PFSK-1 (cell line): Measurements from ENCODE around the gene LRRC2.

Experiments
- FOXP2 ChIP-seq: optimal IDR thresholded peaks from 2 replicates; pipeline ENCODE3; 2011; ENCODE audit warnings: borderline replicate concordance, control low read depth, inconsistent platforms; ENCODE audit not compliant: insufficient read depth; ENCODE audit errors: extremely low read length, extremely low read depth
- POLR2AphosphoS5 ChIP-seq: IDR thresholded peaks from 2 replicates; pipeline ENCODE4 v1.6.1; 2012; ENCODE audit warnings: low read depth, mild to moderate bottlenecking, control low read depth, low read length, moderate library complexity
- REST ChIP-seq, 2 experiments: IDR thresholded peaks; 2 replicates each; pipeline versions ENCODE4 v1.6.1 to v1.8.0; 2011 to 2012; ENCODE audit warnings: low read depth in 2 of 2, low read length in 2 of 2, control low read depth in 1 of 2, inconsistent platforms in 1 of 2, mild to moderate bottlenecking in 1 of 2, moderate library complexity in 1 of 2; ENCODE audit not compliant: insufficient read depth in 1 of 2
- SIN3A ChIP-seq: IDR thresholded peaks from 2 replicates; pipeline ENCODE4 v1.6.1; 2012; ENCODE audit warnings: mild to moderate bottlenecking, low read length, moderate library complexity, borderline replicate concordance; ENCODE audit not compliant: insufficient read depth
- TAF1 ChIP-seq: IDR thresholded peaks from 2 replicates; pipeline ENCODE4 v1.6.1; 2012; ENCODE audit warnings: low read length, control low read depth, borderline replicate concordance; ENCODE audit not compliant: insufficient read depth

LRRC2 gene

GRCh38 chr3:46559091-46559704 lies 6.9 kb downstream of the LRRC2 start:
- TF ChIP-seq SIN3A (no peak), FOXP2 (no peak), REST (IDR thresholded peaks at IDR 0.05; ENCODE audit: insufficient read depth in 1 of 2, low read depth in 2 of 2, low read length in 2 of 2) (no peak)

- no peak for TF ChIP-seq TAF1
Observed at GRCh38 chr3:46558184-46559043, 7.7 kb downstream of the LRRC2 start.

- TF ChIP-seq POLR2AphosphoS5, result no peak
- no peak for TF ChIP-seq FOXP2
- TF ChIP-seq REST (IDR thresholded peaks at IDR 0.05; ENCODE audit: insufficient read depth in 1 of 2, low read depth in 2 of 2, low read length in 2 of 2), result no peak
- TF ChIP-seq SIN3A, result no peak
- TF ChIP-seq TAF1, result no peak
Observed at GRCh38 chr3:46557814-46558183, 8.3 kb downstream of the LRRC2 start.

- TF ChIP-seq TAF1, result no peak
- no peak for TF ChIP-seq FOXP2
- TF ChIP-seq POLR2AphosphoS5, result no peak
- TF ChIP-seq SIN3A, result no peak
Observed at GRCh38 chr3:46553154-46553553, 12.9 kb downstream of the LRRC2 start.

- no peak for TF ChIP-seq TAF1
Observed at GRCh38 chr3:46552538-46552937, 13.6 kb downstream of the LRRC2 start.

GRCh38 chr3:46551615-46552014 lies 14.5 kb downstream of the LRRC2 start:
- TF ChIP-seq FOXP2 (no peak), POLR2AphosphoS5 (no peak), REST (IDR thresholded peaks at IDR 0.05; ENCODE audit: insufficient read depth in 1 of 2, low read depth in 2 of 2, low read length in 2 of 2) (no peak), SIN3A (no peak), TAF1 (no peak)

- TF ChIP-seq SIN3A (no peak), TAF1 (no peak), FOXP2 (no peak), POLR2AphosphoS5 (no peak), REST (IDR thresholded peaks at IDR 0.05; ENCODE audit: insufficient read depth in 1 of 2, low read depth in 2 of 2, low read length in 2 of 2) (no peak)
Observed at GRCh38 chr3:46549989-46550388, 16.1 kb downstream of the LRRC2 start.
